GM12801 (cell line): Measurements from ENCODE around the gene IL19.

Source experiments
- CTCF ChIP-seq: IDR thresholded peaks from one replicate; pipeline ENCODE4 v1.5.1; 2011; ENCODE audit warnings: control low read depth; ENCODE audit not compliant: insufficient read length; ENCODE audit errors: extremely low read depth

IL19 gene

GRCh38 chr1:206860165-206860564, 89.6 kb downstream of the IL19 start:
- TF ChIP-seq CTCF, result no peak

- TF ChIP-seq CTCF, result no peak
Measured at GRCh38 chr1:206863266-206863665, 92.7 kb downstream of the IL19 start.

- TF ChIP-seq CTCF, result peak; percentile 40
Measured at GRCh38 chr1:206864939-206865671, 94.5 kb downstream of the IL19 start, which contains the start of gene IL20. IL20 (plus strand) TSS chr1:206865623; CDS start chr1:206865853, 230 bp downstream.

- TF ChIP-seq CTCF, result no peak
Measured at GRCh38 chr1:206866062-206866461, 95.5 kb downstream of the IL19 start.

- no peak for TF ChIP-seq CTCF
Measured at GRCh38 chr1:206867239-206867638, 96.7 kb downstream of the IL19 start.

- no peak for TF ChIP-seq CTCF
Measured at GRCh38 chr1:206867716-206868115, 97.1 kb downstream of the IL19 start.

GRCh38 chr1:206868264-206868663, 97.7 kb downstream of the IL19 start:
- no peak for TF ChIP-seq CTCF
